C1 segment of cervical spinal cord (tissue), 14 donors: ENCODE measurements around the gene TAF4.
"Not testable (repeated sequence)": the region's sequence is repeated elsewhere in the genome, so short reads cannot be mapped to it uniquely, and the experiment has no call there.

Experiments used
- DNase-seq, 14 donors: peaks; one replicate each; lab custom pipeline; 2025; lab: John Stamatoyannopoulos, UW

Gene TAF4

GRCh38 chr20:61980647-61981583 lies 84.8 kb downstream of the TAF4 start:
- DNase-seq = peak in 1 of 14 donors; percentile 21

- DNase-seq = no peak
Observed at GRCh38 chr20:61979701-61980635, 85.7 kb downstream of the TAF4 start.

DNA sequence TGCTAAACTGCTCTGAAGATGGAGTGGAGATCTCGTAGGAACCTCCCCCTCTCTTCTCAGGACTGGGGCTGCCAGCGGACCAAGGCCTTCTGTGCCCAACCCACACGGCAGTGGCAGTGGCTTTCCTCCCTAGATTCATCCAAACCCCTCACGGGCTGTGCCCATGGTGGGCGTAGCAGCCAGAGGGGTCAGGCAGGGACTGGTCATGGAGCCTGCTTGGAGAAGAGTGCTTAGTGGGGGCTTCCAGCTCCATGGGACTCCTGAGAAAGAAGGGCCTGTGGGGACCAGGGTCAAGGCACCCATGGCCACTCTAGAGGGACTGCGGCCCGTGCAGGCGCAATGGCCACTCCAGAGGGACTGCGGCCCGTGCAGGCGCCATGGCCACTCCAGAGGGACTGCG lies 86.6 kb downstream of the TAF4 start:
- no peak for DNase-seq

DNA sequence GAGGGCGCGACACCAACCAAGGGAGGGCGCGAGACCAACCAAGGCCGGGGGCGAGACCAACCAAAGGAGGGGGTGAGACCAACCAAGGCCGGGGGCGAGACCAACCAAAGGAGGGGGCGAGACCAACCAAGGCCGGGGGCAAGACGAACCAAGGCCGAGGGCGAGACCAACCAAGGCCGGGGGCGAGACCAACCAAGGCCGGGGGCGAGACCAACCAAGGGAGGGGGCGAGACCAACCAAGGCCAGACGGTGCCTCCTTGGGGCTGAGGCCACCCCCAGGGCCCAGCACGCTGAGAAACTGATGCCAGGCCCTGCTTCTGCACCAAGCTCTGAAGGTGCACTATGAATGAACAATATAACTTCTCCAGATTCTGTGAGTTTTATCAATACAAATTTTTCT lies 87.2 kb downstream of the TAF4 start:
- DNase-seq = no peak

DNA sequence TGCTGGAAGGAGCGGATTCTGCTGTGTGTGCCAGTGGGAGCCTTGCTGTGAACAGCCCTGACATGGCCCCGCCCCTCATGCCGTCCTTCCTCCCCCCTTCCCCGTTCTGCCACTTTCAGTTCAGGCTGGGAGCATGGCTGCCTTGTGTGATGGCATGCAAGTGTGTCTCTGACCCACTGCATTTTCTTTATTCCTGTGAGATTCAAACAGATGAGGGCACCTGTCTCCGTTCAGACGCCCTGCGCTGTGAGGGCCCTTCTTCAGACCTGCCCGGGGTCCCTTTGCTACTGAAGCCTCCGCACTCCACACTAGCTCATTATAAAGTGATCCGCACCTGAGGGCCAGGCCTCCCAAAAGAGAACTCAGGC lies 88.3 kb downstream of the TAF4 start:
- no peak for DNase-seq

DNA sequence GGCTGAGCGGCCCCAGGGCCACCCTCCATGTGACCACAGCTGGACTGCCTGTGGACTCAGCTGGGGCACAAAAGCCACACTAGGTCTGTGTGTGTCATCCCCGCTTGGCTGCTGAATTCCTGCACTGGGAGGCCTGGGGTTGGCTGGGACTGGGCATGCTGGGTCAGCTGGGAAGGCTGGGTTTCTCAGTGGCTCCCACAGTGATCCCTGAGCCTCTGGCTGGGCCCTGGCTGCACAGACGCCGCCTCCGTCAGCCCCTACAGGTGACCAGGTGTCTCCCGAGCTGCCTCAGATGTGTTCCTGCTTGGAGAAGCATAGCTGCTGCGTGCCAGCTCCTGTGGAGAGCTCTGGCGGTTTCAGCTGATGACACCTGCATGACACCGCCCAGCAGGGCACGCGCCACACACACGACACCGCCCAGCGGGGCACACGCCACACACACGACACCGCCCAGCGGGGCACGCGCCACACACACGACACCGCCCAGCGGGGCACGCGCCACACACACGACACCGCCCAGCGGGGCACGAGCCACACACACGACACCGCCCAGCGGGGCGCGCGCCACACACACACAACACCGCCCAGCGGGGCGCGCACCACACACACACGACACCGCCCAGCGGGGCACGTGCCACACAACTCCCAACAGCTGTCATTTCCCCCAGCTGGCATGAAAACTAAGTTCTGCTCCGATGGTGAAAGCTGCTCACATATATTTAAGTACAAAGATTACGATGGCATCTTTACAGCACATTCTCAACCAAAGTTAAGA lies 88.8 kb downstream of the TAF4 start:
- peak in 3 of 14 donors; percentile 11 to 53 (median 12) for DNase-seq

DNA sequence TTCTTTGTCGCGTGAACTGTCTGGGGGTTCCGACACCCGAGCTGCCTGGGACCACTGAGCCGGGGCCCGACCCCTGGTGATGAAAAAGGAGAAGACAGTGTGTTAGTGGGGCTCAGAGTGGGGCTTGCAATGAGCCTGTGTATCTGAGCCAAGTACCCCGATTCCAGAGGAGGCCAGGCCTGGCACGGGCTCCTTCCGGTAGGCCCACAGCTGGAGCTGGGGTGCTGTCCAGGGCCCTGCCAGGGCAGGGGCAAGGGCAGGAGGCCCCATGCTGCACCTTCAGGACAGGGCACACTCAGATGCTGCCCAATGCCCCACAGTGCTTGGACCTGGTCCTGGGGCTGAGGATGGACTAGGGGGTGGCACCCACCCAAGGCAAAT lies 89.4 kb downstream of the TAF4 start:
- no peak for DNase-seq

- no peak for DNase-seq
Observed at GRCh38 chr20:61975407-61976129, 90.1 kb downstream of the TAF4 start.

- DNase-seq = no peak
Observed at GRCh38 chr20:61974357-61974665, 91.4 kb downstream of the TAF4 start.

DNA sequence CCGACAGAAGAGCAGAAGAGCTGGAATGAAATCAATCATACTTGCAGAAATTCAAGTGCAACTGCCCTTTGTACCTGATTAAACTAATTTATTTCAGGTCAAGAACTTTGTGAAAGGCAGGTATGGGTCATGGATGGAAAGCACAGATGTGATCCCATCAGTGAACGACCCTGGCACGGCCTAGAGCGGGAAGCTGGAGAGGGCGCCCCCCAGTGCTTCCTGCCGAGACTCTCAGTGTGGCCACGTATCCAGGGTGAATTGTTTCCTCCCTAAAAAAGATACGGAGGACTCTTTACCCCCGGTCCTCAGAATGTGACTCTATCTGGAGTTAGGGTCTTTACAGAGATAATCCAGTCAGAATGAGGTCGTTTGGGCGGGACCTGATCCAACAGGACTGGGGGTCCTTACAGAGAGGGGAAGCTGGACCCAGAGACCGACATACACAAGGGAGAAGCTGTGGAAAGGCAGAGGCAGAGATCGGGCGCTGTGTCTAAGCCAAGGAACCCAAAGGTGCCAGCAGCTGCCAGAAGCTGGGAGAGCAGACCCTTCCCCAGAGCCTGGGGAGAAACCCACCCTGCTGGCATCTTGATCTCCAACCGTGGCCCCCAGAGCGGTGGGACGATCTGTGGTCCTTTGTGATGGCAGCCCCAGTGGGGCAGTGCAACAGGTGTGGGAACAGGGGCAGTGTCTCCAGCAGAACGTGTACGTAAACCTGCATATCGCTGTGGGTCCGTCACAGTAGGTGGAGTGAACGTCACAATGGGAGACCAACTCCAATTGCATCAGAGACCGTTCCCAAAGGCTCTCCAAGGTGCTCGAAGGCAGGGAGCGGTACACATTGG lies 91.9 kb downstream of the TAF4 start:
- DNase-seq = no peak

DNA sequence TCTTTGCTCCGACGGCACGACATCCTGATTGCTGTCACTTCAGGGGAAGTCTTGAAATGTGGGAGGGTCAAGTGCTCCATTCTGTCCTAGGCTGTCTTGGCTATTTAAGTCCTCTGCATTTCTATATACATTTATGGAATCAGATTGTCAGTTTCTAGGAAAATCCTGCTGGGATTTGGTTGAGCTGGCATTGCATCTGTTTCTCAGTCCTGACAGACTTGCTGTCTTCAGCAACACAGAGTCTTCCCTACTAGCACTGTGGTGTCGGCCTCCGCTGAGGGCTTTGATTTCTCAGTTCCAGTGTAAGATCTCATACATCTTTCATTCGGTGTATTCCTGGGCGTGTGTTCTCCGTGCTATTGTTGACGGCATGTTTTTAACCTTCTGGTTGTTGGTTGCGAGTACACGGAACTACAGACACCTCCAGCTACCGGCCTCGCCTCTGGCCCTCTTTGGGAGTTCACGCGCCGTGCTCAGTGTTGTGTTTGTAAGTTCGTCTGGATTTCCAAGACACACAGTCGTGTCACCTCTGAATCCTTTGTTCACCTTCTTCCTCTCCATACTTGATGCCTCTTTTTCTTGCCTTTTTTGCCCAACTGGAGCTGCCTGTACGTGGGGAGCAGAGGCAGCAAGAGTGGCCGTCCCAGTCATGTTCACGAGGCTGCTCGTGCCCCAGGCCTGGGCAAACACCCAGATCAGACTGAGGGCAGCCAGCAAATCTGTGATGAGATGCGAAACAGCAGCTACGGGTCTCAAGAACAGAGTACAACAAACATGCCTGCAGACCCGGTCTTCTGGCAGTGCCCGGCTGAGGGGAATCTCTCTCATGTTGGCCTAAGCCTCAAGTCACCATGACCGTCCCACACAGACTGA lies 92.8 kb downstream of the TAF4 start:
- DNase-seq = no peak

GRCh38 chr20:61971595-61971994 lies 94.1 kb downstream of the TAF4 start:
- DNase-seq = not testable (repeated sequence)

DNA sequence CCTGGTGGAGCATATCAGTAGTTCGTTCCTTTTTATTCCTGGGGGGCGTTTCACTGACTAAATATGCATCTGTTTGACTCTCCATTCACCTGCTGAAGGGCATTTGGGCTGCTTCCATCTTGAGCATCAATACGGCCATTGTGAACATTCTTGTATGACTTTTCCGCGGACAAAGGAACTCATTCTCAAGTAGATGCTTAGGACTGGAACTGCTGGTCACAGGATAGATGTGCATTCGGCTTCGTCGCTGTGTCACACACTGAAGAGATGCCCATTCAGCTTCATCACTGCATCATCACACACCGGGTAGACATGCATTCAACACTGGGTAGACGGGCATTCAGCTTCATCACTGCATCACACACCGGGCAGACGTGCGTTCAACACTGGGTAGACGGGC lies 95.3 kb downstream of the TAF4 start:
- DNase-seq = peak in 6 of 14 donors; percentile 6 to 36 (median 14)

DNA sequence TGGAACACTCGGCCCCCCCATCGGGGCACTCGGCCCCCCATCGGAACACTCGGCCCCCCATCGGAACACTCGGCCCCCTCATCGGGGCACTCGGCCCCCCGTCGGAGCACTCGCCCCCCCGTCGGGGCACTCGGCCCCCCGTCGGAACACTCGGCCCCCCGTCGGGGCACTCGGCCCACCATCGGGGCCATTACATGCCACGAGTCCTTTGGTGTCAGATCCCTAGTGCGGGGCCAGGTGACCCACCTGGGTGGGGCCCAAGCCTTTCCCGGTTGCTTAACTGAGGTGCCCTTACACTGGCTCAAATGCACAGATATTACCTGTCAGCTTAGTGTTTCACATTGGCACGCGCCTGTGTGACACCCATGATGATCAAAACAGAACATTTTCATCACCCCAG lies 95.9 kb downstream of the TAF4 start:
- DNase-seq = no peak

GRCh38 chr20:61968932-61969331 lies 96.7 kb downstream of the TAF4 start:
- no peak for DNase-seq

DNA sequence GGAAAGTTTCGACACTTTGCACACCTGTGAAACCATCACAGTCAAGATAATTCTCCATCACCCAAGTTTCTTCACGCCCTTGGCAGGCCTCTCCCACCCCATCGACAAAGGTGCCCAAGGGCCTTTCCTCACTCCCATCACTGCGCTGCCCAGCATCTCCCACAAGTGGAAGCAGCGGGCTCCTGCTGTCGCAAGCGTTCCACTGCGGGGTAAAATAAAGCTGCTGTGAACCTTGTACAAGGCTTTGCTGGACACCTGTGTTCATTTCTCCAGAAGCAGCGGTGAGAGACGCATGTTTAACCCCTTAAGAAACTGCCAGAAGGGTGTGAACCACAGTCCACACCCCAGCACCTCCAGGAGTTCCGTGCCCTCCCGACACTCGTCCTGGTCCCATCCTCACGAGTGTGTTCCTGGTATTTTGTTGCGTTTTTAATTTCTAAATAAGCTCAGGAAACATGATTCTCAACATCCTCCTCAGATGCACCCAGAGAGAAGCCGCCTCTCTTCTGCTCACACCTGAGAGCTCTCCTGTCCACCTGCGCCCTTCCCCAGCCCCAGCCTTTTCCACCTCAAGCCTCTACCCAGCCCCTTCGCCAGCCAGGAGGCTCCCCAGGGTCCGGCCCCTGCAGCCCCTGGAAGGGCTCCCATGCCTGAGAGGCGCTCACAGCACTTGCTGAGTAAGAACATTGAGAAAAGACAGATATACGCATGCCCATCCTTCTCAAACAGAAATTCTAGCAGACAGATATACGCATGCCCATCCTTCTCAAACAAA lies 97.5 kb downstream of the TAF4 start:
- no peak for DNase-seq

DNA sequence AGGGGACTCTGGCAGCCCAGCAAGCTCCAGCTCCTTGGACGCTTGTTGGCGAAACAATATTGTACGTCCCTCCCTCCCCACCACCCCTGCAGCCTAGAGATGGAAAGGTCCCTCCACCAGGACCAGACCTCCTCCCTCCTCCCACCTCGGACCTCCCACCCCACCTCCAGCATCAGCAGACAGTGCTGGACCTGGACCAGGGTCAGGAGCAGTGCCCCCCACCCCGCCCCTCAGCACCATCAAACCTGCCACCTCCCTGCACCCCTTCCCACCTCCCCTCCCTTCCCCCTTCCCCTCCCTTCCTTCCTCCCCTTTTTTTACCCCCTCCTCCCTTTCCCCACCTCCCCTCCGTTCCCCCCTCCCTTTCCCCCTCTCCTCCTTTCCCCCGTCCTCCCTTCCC lies 98.4 kb downstream of the TAF4 start:
- no peak for DNase-seq

- DNase-seq = no peak
Observed at GRCh38 chr20:61966492-61967244, 99.0 kb downstream of the TAF4 start.
